HL-60/S4 treated with retinoic acid at 250 ng/mL for 4 days and 3 days (cell line): ENCODE data around the gene PRKCB.

Experiments
- in situ Hi-C: fragments of 300-500 bp; cut with MboI; formaldehyde crosslinking; loops from 2 replicates; pipeline ENCODE4 v1.7.0; 2022; ENCODE audit warnings: low sequenced_read_pairs

The PRKCB gene

DNA sequence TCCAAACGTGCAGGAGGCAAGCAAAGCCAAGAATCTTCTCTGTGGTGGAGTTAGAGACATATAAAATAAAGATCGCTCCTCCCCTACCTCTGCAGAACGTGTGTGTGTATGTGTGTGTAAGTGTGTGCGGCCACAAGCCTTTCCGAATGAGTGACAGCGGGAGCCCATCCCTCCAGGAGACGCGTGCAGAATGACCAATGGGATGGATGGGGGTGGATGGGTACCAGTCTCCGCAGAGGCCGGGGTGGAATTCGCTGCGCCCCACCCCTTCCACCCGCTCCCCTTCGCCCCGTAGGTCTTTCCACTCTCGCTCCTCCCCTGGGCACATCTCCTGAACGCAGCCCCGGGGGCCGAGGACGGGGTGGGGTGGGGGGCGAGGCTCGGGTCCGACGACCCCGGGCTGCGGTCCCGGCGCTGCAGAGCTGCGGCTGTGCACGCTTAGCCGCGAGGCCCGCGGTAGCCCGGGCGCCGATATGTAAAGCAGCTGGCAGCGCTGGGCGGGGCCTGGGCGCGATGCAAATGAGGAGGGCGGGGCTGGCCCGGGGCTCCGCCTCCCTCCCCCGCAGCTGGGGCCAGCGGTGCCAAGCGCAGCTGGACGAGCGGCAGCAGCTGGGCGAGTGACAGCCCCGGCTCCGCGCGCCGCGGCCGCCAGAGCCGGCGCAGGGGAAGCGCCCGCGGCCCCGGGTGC, at the start of gene PRKCB:
Gene PRKCB (plus strand): TSS at position 594 of the 688 bp plus-strand sequence.
- in situ Hi-C loops = no loop called here

DNA sequence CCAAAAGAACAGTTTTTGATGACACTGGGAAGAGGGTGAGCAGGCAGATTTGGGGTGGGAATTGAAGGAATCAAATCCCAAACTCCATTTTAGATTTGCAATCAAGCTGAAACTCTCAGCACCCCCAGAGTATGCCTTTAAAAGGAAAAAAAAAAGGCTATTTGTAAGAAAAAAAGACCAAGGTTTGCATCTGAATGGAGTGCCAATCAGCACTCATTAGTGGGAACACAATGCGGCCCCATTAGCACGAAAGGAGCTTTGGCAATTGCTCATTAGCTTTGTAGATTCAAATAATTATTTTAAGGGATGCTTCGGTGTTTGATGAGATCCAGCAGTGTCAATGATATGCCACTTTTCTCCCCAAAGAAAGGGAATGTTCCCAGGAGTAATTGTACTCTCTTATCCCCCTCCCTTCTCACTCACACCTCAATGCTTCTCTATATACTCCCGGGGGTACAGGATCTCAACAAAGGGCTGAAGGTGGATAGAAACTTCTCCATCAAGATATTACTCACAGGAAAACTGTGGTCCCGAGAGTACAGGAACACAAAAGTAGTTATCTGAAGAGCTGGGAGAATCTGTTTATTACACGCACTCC, 48.7 kb upstream of the PRKCB start:
- in situ Hi-C loops = no loop called here

- in situ Hi-C loops = no loop called here
Observed at GRCh38 chr16:23788685-23789084, 47.1 kb upstream of the PRKCB start.

- in situ Hi-C loops = loop anchor here (10.0 kb wide), 1 partner anchor 219 kb away; no protein-coding TSS in a partner anchor
Observed at GRCh38 chr16:23795378-23795777, 40.4 kb upstream of the PRKCB start.

GRCh38 chr16:23796941-23797340, 38.8 kb upstream of the PRKCB start:
- in situ Hi-C loops = loop anchor here (10.0 kb wide), 1 partner anchor 218 kb away; no protein-coding TSS in a partner anchor

DNA sequence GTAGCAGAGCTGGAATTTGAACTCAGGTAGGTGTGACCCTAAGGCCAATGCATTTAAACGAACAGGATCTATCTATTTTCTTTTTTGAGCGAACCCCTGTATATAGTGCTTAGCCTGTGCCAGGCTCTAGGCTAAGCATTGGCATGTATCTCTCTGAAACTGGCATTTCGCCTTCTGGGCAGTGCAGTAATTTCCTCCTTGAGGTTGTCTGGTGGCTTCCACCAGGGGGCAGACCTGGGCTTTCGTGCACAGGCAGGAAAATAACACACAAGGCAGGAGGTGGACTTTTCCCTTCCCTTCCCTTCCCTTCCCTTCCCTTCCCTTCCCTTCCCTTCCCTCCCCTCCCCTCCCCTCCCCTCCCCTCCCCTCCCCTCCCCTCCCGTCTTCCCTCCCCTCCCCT, 34.4 kb upstream of the PRKCB start:
- in situ Hi-C loops = no loop called here

- in situ Hi-C loops = no loop called here
Observed at GRCh38 chr16:23802776-23803175, 33.0 kb upstream of the PRKCB start.

DNA sequence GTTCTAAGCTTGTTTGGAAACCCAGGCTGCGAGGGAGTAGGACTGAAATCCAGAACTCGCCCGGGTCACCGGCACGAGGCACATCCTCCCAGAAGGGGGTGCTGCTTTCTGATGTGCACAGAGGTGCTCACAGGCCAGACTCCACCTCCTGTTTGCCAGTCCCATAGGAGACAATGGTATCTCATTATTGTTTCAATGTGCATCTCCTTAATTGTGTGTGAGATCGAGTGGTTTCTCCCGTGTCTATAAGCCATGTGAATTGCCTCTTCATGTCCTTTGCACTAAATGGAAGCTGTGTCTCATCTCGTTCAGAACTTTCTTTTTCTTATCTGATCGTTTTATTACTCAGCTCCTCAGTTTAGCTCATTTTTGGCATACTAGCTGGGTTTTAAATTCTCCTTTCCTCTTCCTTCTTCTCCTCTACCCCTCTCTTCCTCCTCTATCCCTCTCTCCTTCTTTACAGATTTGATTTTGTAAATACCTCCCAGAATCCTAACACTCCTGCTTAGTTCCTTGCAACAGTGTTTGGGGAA, 32.1 kb upstream of the PRKCB start:
- in situ Hi-C loops = no loop called here

DNA sequence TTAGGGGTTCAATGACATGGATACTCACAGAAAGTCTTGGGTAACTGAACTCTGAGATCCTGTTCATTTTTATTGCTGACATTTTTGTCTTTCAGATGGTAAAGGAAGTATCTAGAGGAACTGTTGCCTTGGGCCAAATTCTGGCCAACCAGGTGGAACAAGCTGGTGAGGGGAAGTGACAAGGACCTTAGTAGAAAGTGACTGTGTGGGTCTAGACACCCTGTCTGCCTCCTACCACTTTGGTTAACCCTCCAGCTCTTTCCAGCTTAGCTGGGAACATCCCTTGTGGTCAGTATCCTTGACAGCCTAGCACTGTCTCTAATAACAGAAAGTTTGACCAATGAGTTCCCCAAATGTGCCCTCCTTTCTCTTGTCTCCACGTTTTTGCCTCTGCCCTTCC, 28.8 kb upstream of the PRKCB start:
- in situ Hi-C loops = no loop called here

GRCh38 chr16:23821467-23821866, 14.3 kb upstream of the PRKCB start:
- in situ Hi-C loops = no loop called here

GRCh38 chr16:23821875-23822688, 13.7 kb upstream of the PRKCB start:
- in situ Hi-C loops = no loop called here

- in situ Hi-C loops = no loop called here
Observed at GRCh38 chr16:23823475-23824384, 12.1 kb upstream of the PRKCB start.

- in situ Hi-C loops = no loop called here
Observed at GRCh38 chr16:23824909-23825308, 10.9 kb upstream of the PRKCB start.

GRCh38 chr16:23826528-23827045, 9.2 kb upstream of the PRKCB start:
- in situ Hi-C loops = no loop called here

- in situ Hi-C loops = no loop called here
Observed at GRCh38 chr16:23827057-23827456, 8.7 kb upstream of the PRKCB start.

DNA sequence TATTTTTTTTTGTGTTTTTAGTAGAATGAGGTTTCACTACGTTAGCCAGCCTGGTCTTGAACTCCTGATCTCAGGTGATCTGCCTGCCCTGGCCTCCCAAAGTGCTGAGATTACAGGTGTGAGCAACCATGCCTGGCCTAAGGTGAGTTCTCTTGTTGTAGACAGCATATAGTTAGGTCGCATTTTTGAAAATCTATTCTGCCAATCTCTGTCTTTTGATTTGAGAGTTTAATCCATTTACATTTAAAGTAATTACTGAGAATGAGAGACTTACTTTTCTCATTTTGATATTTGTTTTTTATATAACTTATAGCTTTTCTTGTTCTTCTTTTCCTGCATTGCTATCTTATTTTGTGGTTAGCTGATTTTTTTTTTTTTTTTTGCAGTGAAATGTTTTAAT, 6.3 kb upstream of the PRKCB start:
- in situ Hi-C loops = no loop called here

- in situ Hi-C loops = no loop called here
Observed at GRCh38 chr16:23830276-23830675, 5.5 kb upstream of the PRKCB start.

DNA sequence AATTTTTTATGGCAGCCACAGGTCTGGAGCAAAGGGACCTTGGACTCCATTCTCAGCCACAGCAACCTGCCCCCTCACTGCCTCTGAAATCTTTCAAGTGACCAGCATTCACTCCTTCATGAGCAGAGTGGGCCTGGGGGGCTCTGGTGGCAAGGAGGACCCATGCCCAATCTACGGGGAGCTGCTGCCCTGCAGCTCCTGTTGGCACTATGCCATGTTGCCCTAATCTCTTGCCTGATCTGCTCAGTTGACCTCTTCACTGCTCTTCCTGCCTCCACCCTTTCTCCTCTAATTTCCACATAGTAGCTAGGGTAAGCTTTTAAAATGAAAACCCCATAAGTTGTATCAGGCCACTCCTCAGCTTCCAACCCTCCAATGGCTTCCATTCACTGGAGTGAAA, 2.9 kb upstream of the PRKCB start:
- in situ Hi-C loops = no loop called here

- in situ Hi-C loops = no loop called here
Observed at GRCh38 chr16:23833504-23833903, 2.3 kb upstream of the PRKCB start.

GRCh38 chr16:23833960-23834685, 1.7 kb upstream of the PRKCB start:
- in situ Hi-C loops = no loop called here
